Measurements from ENCODE around the gene SUFU. TPM values are rescaled to one million over a fixed set of nuclear protein-coding genes. Genes with fewer than 3 reads are reported as not detected.

Gene SUFU
- total RNA-seq, 1 experiment from 2014 or later, result 5.9 TPM

DNA sequence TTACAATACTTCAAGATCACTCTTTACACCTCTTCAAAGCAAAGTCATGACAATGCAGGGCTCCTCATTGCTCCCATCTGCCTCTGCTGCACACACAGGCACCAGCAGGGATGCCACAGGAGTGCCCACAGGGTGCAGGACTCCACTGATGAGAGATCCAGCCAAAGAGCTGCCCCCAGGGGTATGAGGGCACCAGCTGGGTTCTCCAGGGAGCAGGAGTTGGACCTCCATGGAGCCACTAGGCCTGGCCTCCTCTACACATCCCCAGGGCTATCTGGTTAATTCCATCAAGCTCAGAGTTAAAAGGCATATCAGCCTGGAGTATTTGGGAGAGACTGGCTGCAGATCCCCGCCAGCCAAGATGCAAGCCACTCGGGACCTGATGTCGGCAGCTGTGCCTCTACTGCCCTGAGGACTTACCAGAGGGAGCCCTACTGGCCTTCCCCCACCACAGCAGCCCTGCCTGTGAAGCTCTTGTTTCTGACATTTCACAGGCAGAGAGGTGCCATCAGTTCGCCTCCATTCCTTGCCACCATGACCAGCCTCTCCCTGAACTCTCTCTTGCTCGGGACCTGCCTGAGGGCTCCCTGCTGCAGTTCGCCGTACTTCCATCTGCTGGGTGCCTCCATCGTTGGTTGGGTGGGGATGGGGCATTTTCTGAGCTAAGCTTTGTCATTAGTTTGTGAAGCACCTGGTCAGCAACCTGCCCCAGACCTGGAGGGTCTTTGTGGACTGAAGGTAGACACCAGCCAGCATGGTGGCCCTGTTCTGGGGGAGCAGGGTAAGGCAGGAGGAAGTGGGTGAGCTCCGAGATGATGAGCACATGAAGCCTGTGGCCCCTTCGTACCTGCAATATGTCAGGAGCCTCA is 128.0 kb downstream of the SUFU start:
- Histone ChIP-seq H3K36me3 (ENCODE audit: insufficient read depth, low read length) (no peaks in the 10 kb centered on the region), H3K27ac (ENCODE audit: low read length) (no peak overlapping the region), H3K79me2 (ENCODE audit: low read length) (no peaks in the 10 kb centered on the region), H3K9me2 (replicated peaks; ENCODE audit: insufficient read depth, low read length) (no peaks in the 10 kb centered on the region), H3K4me2 (ENCODE audit: low read depth, low read length, poor library complexity, severe bottlenecking) (no peak overlapping the region), H4K20me1 (ENCODE audit: insufficient read depth, low read depth, low read length) (no peaks in the 10 kb centered on the region), H3K27me3 (ENCODE audit: low read length) (no peaks in the 10 kb centered on the region), H3K4me1 (ENCODE audit: low read length) (peaks cover 8% of the 10 kb centered on the region), H3K9ac (ENCODE audit: low read length) (no peak overlapping the region), H2AFZ (ENCODE audit: low read length) (no peak overlapping the region), H3K9me3 (ENCODE audit: low read length) (no peaks in the 10 kb centered on the region), H3K4me3 (ENCODE audit: low read length) (no peak overlapping the region)
- no peak for DNase-seq

DNA sequence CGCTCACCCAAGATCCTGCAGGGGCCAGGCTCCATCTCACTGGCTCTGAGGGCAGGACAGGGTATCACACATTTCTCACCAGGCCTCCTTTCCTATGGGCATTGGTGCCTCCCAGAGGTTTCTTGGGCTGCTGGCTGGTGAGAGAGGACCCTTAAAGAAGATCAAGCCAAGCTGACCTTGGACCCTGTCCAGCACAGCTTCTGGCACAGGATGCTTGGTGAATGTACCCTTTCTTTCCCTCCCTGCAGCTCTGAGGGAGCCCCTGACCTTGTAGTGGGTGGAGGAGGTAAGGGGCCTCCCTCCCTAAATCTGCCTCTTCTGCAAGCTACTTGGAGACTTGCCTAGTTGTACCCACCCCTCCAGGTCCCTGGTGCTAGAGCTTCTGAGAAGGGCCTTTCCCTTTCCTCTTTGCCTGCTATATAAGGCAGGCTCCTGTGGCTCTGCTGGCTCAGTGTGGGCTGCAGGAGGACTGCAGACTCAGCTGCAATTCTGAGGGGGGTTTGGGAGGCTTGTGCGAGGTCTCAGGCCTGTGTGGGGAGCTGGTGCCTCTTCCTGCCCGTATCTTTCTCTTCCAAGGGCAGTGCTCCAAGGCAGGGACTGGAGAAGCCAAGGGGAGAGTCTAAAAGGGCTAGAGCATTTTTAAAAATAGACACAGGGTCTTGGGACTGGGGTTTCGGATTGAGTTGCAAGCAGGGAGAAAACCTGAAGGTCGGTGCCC is 128.8 kb downstream of the SUFU start:
- Histone ChIP-seq H3K4me1 (ENCODE audit: low read length) (peaks cover 8% of the 10 kb centered on the region), H3K4me3 (ENCODE audit: low read length) (no peak overlapping the region), H3K9ac (ENCODE audit: low read length) (0 out of 2 replicates have a peak overlapping the region, but pooled peaks have one; percentile 24), H3K9me2 (replicated peaks; ENCODE audit: insufficient read depth, low read length) (no peaks in the 10 kb centered on the region), H4K20me1 (ENCODE audit: insufficient read depth, low read depth, low read length) (no peaks in the 10 kb centered on the region), H3K27ac (ENCODE audit: low read length) (no peak overlapping the region; the same call in 1 of the 2 replicates), H2AFZ (ENCODE audit: low read length) (no peak overlapping the region), H3K79me2 (ENCODE audit: low read length) (no peaks in the 10 kb centered on the region), H3K9me3 (ENCODE audit: low read length) (no peaks in the 10 kb centered on the region), H3K4me2 (ENCODE audit: low read depth, low read length, poor library complexity, severe bottlenecking) (no peak overlapping the region), H3K36me3 (ENCODE audit: insufficient read depth, low read length) (no peaks in the 10 kb centered on the region), H3K27me3 (ENCODE audit: low read length) (no peaks in the 10 kb centered on the region)
- DNase-seq, result no peak

DNA sequence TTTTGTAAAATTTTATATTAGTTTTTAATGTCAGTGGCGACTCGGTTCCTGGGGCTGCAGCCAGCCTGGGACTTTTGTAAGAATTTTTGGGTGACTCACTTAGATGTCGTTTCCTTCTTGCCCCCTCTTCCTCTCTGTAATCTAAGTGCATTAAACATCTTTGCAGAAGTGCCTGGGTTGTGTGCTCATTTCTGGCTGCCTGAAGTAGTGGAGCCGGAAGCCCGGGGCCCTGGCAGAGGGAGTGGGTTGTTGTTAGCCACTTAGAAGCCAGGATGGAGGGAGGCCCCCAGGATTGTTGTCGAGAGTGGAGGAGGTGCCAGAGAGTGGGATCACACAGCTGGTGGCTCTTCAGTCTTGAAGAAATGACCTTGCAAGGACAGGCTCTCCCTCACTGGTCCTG is 129.5 kb downstream of the SUFU start:
- DNase-seq, result no peak

DNA sequence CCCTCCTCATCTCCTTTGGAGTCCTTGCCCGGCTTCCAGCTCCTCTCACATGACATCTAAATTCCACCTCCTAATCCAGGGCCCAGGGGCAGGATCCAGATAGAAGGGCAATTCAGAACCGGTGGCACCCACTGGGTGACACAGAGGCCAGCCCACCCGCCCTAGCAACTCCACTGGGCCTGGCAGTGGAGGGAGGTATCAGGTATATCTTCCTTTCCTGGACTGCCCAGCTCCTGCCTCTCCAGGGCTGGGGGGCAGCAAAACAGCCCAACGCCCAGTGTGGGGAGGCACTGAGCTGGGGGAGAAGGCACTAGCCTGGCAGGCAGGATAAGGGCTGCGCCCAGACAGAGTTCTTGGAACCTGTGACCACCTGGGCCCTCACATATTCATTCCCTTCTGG is 130.1 kb downstream of the SUFU start:
- Histone ChIP-seq H3K79me2 (ENCODE audit: low read length) (no peaks in the 10 kb centered on the region), H4K20me1 (ENCODE audit: insufficient read depth, low read depth, low read length) (no peaks in the 10 kb centered on the region), H3K4me3 (ENCODE audit: low read length) (no peak overlapping the region), H3K9me2 (replicated peaks; ENCODE audit: insufficient read depth, low read length) (no peaks in the 10 kb centered on the region), H3K4me2 (ENCODE audit: low read depth, low read length, poor library complexity, severe bottlenecking) (no peak overlapping the region), H3K27me3 (ENCODE audit: low read length) (no peaks in the 10 kb centered on the region), H3K9ac (ENCODE audit: low read length) (no peak overlapping the region), H3K27ac (ENCODE audit: low read length) (no peak overlapping the region), H3K36me3 (ENCODE audit: insufficient read depth, low read length) (no peaks in the 10 kb centered on the region), H2AFZ (ENCODE audit: low read length) (no peak overlapping the region), H3K9me3 (ENCODE audit: low read length) (no peaks in the 10 kb centered on the region), H3K4me1 (ENCODE audit: low read length) (peaks cover 8% of the 10 kb centered on the region)
- DNase-seq, result no peak

More for the DNA sequence above, 129.5 kb downstream of the SUFU start:
- Histone ChIP-seq H3K4me3 (ENCODE audit: low read length) (no peak overlapping the region), H3K9ac (ENCODE audit: low read length) (no peak overlapping the region), H3K79me2 (ENCODE audit: low read length) (no peaks in the 10 kb centered on the region), H3K4me2 (ENCODE audit: low read depth, low read length, poor library complexity, severe bottlenecking) (no peak overlapping the region), H3K36me3 (ENCODE audit: insufficient read depth, low read length) (no peaks in the 10 kb centered on the region), H3K4me1 (ENCODE audit: low read length) (peaks cover 8% of the 10 kb centered on the region), H4K20me1 (ENCODE audit: insufficient read depth, low read depth, low read length) (no peaks in the 10 kb centered on the region), H3K27me3 (ENCODE audit: low read length) (no peaks in the 10 kb centered on the region), H3K27ac (ENCODE audit: low read length) (no peak overlapping the region; the same call in 1 of the 2 replicates), H2AFZ (ENCODE audit: low read length) (no peak overlapping the region), H3K9me2 (replicated peaks; ENCODE audit: insufficient read depth, low read length) (no peaks in the 10 kb centered on the region), H3K9me3 (ENCODE audit: low read length) (no peaks in the 10 kb centered on the region)

DNA sequence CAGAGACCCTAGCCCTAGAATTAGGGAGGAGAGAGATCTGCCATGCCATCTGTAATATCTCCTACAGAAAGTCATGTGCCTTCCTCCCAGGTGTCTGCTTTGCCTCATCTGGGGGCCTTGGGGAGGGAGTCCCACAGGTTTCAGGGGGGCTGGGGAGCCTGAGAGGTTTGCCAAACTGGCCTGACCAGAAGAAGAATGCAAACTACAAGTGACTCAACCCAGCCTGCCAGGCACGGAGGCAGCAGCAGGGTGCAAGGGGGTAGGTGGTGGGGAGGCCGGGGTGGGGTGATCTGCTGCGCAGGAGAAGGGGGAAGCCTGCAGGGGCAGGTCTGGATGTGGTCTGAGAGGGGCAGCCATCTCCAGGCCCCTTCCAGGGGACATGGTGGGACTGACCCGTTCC is 130.9 kb downstream of the SUFU start:
- H3K4me1 ChIP-seq (ENCODE audit: low read length), result peaks cover 8% of the 10 kb centered on the region
- H3K4me3 ChIP-seq (ENCODE audit: low read length), result no peak overlapping the region
- no peaks in the 10 kb centered on the region for H3K9me3 ChIP-seq (ENCODE audit: low read length)
- H4K20me1 ChIP-seq (ENCODE audit: insufficient read depth, low read depth, low read length), result no peaks in the 10 kb centered on the region
- H3K27me3 ChIP-seq (ENCODE audit: low read length), result no peaks in the 10 kb centered on the region
- H3K9me2 ChIP-seq (replicated peaks; ENCODE audit: insufficient read depth, low read length), result no peaks in the 10 kb centered on the region
- no peaks in the 10 kb centered on the region for H3K36me3 ChIP-seq (ENCODE audit: insufficient read depth, low read length)
- no peak overlapping the region for H2AFZ ChIP-seq (ENCODE audit: low read length)
- no peak overlapping the region for H3K27ac ChIP-seq (ENCODE audit: low read length)
- H3K79me2 ChIP-seq (ENCODE audit: low read length), result no peaks in the 10 kb centered on the region
- no peak overlapping the region for H3K4me2 ChIP-seq (ENCODE audit: low read depth, low read length, poor library complexity, severe bottlenecking)
- no peak for DNase-seq
- no peak overlapping the region for H3K9ac ChIP-seq (ENCODE audit: low read length)

DNA sequence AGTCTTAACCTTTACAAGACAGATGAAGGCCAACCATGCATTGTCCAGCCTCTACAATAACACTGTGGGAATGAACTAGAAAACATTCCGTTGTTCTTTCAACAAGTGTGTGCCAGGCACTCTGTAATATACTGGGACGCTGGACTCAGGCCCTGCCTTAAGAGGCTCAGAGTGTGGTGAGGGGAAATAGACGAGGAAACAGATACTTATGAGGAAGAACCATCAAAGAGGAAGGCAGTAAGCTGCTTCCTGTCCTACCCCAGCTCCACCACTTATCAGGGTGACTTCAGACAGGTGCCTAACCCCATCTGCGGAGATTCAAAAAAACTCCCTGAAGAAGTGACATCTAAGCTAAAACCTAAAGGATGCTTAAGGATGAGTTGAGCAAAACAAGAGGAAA is 131.6 kb downstream of the SUFU start:
- Histone ChIP-seq H3K4me1 (ENCODE audit: low read length) (peaks cover 8% of the 10 kb centered on the region), H3K27me3 (ENCODE audit: low read length) (no peaks in the 10 kb centered on the region), H3K9ac (ENCODE audit: low read length) (no peak overlapping the region), H4K20me1 (ENCODE audit: insufficient read depth, low read depth, low read length) (no peaks in the 10 kb centered on the region), H3K27ac (ENCODE audit: low read length) (no peak overlapping the region), H3K4me2 (ENCODE audit: low read depth, low read length, poor library complexity, severe bottlenecking) (no peak overlapping the region), H3K9me3 (ENCODE audit: low read length) (no peaks in the 10 kb centered on the region), H3K79me2 (ENCODE audit: low read length) (no peaks in the 10 kb centered on the region), H2AFZ (ENCODE audit: low read length) (no peak overlapping the region), H3K9me2 (replicated peaks; ENCODE audit: insufficient read depth, low read length) (no peaks in the 10 kb centered on the region), H3K4me3 (ENCODE audit: low read length) (no peak overlapping the region), H3K36me3 (ENCODE audit: insufficient read depth, low read length) (no peaks in the 10 kb centered on the region)
- DNase-seq, result peak; percentile 54

DNA sequence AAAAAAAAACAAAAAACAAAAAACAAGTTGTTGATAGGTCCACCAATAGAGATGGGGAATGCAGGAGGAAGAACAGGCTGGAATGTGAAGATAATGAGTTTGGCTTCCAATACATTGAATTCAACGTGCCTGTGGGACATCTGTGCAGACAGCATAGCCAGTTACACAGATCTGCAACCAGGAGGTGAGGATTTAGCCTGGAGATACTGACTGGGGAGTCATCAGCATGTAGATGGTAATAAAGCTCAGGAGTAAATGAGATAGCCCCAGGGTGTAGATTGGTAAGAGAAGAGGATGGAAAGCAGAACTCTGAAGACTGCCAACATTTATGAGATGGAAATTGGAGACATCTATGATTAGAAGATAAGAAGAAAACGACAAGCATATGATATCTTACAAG is 135.8 kb downstream of the SUFU start:
- H3K79me2 ChIP-seq (ENCODE audit: low read length), result peaks cover 10% of the 10 kb centered on the region
- H3K9ac ChIP-seq (ENCODE audit: low read length), result no peak overlapping the region
- no peaks in the 10 kb centered on the region for H4K20me1 ChIP-seq (ENCODE audit: insufficient read depth, low read depth, low read length)
- H3K9me3 ChIP-seq (ENCODE audit: low read length), result no peaks in the 10 kb centered on the region
- no peaks in the 10 kb centered on the region for H3K9me2 ChIP-seq (replicated peaks; ENCODE audit: insufficient read depth, low read length)
- no peaks in the 10 kb centered on the region for H3K36me3 ChIP-seq (ENCODE audit: insufficient read depth, low read length)
- H2AFZ ChIP-seq (ENCODE audit: low read length), result no peak overlapping the region
- no peak for DNase-seq
- peaks cover 12% of the 10 kb centered on the region for H3K4me1 ChIP-seq (ENCODE audit: low read length)
- no peaks in the 10 kb centered on the region for H3K27me3 ChIP-seq (ENCODE audit: low read length)
- H3K4me3 ChIP-seq (ENCODE audit: low read length), result no peak overlapping the region
- no peak overlapping the region for H3K27ac ChIP-seq (ENCODE audit: low read length)
- no peak overlapping the region for H3K4me2 ChIP-seq (ENCODE audit: low read depth, low read length, poor library complexity, severe bottlenecking)

DNA sequence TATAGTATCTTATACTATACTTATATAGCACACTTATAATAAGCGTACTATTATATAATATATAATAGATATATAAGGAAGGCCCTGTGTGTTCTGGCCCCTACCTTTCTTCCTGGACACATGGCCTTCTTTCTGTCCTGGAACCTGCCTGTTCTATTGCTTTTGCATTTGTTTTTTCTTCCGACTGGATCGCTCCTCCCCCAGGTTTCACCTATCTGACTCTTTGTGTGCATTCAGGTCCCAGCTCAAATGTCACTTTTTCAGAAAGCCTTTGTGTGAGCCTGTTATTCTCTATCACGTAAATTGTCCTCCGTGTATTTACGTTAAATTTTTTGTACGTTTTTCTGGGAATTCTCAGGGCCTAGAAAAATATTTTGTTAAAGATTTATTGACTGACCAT is 137.6 kb downstream of the SUFU start:
- no peak for DNase-seq

More for the DNA sequence above, 137.6 kb downstream of the SUFU start:
- Histone ChIP-seq H3K79me2 (ENCODE audit: low read length) (peaks cover 29% of the 10 kb centered on the region), H3K4me1 (ENCODE audit: low read length) (peaks cover 18% of the 10 kb centered on the region), H3K27ac (ENCODE audit: low read length) (no peak overlapping the region), H2AFZ (ENCODE audit: low read length) (no peak overlapping the region), H3K9me2 (replicated peaks; ENCODE audit: insufficient read depth, low read length) (no peaks in the 10 kb centered on the region), H4K20me1 (ENCODE audit: insufficient read depth, low read depth, low read length) (peaks cover under 1% of the 10 kb centered on the region; the same call in 1 of the 2 replicates), H3K36me3 (ENCODE audit: insufficient read depth, low read length) (no peaks in the 10 kb centered on the region), H3K4me3 (ENCODE audit: low read length) (peak overlapping the region; percentile 60), H3K27me3 (ENCODE audit: low read length) (no peaks in the 10 kb centered on the region), H3K9me3 (ENCODE audit: low read length) (no peaks in the 10 kb centered on the region), H3K9ac (ENCODE audit: low read length) (peak overlapping the region; percentile 47; the same call in 1 of the 2 replicates), H3K4me2 (ENCODE audit: low read depth, low read length, poor library complexity, severe bottlenecking) (peak overlapping the region; percentile 96)
